Cardiac septum (tissue), 1 donor: ENCODE data around the gene EYS. TPM values are rescaled to one million over a fixed set of nuclear protein-coding genes. Genes with fewer than 3 reads are reported as not detected.
"Not testable (repeated sequence)": the region's sequence is repeated elsewhere in the genome, so short reads cannot be mapped to it uniquely, and the experiment has no call there.

ENCODE experiments used
- DNase-seq: peaks from one replicate; pipeline ENCODE4 v3.0.0-alpha.2; 2020; ENCODE audit warnings: low spot score
- intact Hi-C: fragments of 100-400 bp; cut with DNase I; formaldehyde crosslinking; loops from one replicate; pipeline ENCODE4 v1.14.0; 2022
- total RNA-seq: library from RNA; stranded (reverse); fragmentation: NEBNext Ultra II Directional; extraction: Animal tissue kit (Norgen Biotek cat#: 25700); gene quantifications from one replicate; pipeline ENCODE4 v1.2.1, GENCODE V29; 2021
- donor health status: DM: no; HTN: no; CAD: no.

EYS gene
- total RNA-seq, 1 donor from 2014 or later = 0.24 TPM

GRCh38 chr6:63739094-63739687 lies 1967.8 kb downstream of the EYS start:
- intact Hi-C loops = no loop called here
- no peak for DNase-seq

DNA sequence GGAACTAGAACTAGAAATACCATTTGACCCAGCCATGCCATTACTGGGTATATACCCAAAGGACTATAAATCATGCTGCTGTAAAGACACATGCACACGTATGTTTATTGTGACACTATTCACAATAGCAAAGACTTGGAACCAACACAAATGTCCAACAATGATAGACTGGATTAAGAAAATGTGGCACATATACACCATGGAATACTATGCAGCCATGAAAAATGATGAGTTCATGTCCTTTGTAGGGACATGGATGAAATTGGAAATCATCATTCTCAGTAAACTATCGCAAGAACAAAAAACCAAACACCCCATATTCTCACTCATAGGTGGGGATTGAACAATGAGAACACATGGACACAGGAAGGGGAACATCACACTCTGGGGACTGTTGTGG lies 1968.8 kb downstream of the EYS start:
- intact Hi-C loops, DNase-seq: not testable (repeated sequence)

- intact Hi-C loops = no loop called here
Observed at GRCh38 chr6:63734923-63735322, 1972.1 kb downstream of the EYS start.

GRCh38 chr6:63732336-63732735 lies 1974.7 kb downstream of the EYS start:
- intact Hi-C loops = no loop called here
- DNase-seq = no peak

More at GRCh38 chr6:63734923-63735322, 1972.1 kb downstream of the EYS start:
- no peak for DNase-seq

DNA sequence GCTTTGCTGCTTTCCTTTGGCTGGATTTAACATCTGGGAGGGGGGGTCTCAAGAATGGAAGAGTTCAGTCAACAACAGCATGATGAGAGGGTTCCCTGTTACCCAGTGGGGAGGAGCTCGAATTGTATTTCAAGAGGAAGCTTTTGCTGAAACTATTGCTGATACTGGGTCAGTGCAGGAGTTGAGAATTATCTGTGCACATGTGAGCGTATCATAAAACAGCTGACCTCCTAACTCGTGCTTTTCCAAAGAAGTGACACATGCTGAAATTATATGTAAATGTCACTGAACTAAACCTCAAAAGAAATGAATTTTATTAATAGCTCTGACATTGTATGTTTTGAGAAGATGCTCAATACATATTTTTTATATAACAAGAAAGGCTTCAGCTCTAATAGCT lies 1975.1 kb downstream of the EYS start:
- no peak for DNase-seq
- intact Hi-C loops = no loop called here

- DNase-seq = no peak
- intact Hi-C loops = no loop called here
Observed at GRCh38 chr6:63730311-63730710, 1976.7 kb downstream of the EYS start.

DNA sequence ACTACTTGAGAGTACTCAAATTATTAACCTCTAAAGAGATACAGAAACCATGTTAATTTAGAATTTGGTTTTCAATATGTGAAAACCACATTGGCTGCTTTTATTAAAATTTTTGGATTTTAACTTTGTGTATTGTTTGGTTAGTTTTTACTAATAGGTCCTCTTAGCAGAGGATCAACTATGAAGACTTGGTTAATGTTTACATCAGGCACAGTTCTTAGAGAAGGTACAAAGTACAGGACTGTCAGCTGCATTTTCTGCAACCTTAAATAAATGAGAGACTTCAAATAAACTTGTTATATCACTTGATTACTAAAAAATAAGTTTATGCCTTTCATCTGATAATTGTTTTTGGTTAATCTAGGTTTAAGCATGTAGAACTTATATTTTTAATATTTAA lies 1982.3 kb downstream of the EYS start:
- no peak for DNase-seq
- intact Hi-C loops = no loop called here

DNA sequence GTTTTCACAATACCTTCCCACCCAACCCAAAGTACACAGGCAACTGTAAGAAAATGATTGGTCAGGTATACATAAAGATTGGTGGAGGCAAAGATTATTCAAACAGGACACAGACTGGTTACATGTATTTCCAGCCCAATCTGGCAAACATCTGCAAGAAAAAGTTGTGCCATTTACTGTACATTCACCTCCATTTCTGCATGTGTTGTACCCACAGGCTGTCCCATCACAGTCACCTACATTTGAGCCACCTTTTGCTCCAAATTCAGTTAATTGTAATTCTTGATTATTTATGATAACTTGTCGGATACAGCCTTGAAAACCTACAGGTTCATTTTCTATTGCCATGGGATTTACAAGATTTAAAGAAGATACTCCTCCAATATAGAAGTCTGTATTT lies 1985.8 kb downstream of the EYS start:
- no peak for DNase-seq
- intact Hi-C loops = no loop called here

DNA sequence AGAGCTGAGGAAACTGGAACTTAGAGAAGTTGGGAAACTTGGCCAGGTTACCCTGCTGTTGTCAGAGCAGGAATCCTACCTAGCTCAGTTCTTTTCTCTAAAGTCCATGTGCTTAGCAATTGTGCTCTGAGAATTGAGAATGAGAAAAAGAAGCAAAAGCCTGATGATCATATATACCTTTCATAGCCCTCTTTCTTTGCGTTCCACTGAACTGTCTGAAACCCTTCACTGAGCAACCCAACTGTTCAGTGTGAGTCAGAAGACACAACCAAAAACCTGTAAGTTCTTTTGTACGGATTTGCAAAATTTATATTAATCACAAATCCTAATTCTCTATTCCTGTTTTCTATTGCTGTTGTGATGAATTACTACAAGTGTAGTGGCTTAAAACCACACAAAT lies 1990.9 kb downstream of the EYS start:
- intact Hi-C loops = no loop called here
- no peak for DNase-seq

GRCh38 chr6:63714091-63714490 lies 1992.9 kb downstream of the EYS start:
- intact Hi-C loops = no loop called here

GRCh38 chr6:63713332-63713731 lies 1993.7 kb downstream of the EYS start:
- DNase-seq = no peak
- intact Hi-C loops = no loop called here

More at GRCh38 chr6:63714091-63714490, 1992.9 kb downstream of the EYS start:
- no peak for DNase-seq

GRCh38 chr6:63709148-63709547 lies 1997.9 kb downstream of the EYS start:
- intact Hi-C loops = no loop called here
- DNase-seq = no peak

- intact Hi-C loops = no loop called here
- no peak for DNase-seq
Observed at GRCh38 chr6:63708631-63709030, 1998.4 kb downstream of the EYS start.

DNA sequence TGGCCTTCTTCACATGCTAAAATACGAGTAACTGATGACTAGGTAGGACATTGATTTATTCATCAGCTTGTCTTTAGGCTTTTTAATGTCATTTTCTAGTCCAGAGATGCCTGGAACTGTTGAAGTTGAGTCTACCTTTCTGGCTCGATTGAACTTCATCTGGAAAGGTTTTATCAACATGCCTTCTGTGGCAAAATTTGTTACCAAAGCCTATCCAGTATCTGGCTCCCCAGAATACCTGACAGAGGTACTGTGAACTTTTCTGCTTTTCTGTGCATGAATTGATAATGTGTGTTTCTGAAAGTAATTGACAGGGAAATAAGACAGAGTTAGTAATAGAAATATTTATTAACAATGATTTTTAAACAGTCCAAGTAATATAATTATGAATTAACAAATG lies 2000.4 kb downstream of the EYS start:
- intact Hi-C loops = no loop called here
- DNase-seq = no peak

DNA sequence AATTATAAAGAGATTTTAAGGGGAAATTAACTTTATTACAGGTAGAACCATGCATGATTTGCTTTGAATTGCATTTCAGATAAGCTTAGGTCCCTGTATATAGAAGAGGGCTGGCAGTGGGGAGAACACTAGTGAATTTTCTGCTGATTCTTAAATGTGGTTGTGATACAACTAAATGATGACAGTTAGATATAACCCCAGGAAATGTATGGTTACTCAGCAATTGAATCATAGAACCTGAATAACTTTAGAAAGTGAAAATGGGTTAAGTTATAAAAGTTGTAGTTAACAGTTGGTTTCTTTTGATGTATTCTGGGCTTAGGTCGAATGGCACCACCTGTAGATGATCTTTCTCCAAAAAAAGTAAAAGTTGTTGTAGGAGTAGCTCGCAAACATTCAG lies 2001.3 kb downstream of the EYS start:
- DNase-seq = no peak
- intact Hi-C loops = no loop called here

DNA sequence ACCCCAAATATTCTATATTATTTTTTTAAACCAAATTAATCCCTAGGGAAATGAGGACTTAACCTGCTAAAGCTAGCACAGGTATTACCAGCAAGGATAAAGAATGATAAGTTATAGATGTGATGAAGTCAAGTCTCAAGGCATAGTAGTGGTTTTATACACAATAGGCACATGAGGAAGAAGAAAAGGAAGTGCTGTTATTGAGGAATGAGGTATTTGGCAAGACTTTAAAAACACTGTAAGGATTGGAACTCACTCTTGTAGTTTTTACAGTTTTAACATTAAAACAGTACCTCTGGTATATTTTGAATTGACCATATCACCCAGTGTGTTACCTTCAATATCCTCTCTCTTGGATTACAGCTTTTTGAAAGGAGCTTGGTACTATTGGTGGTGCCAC lies 2016.8 kb downstream of the EYS start:
- intact Hi-C loops = no loop called here

GRCh38 chr6:63689421-63689820 lies 2017.6 kb downstream of the EYS start:
- no peak for DNase-seq
- intact Hi-C loops = no loop called here

More for the DNA sequence above, 2016.8 kb downstream of the EYS start:
- no peak for DNase-seq

GRCh38 chr6:63685446-63686379 lies 2021.3 kb downstream of the EYS start:
- DNase-seq = no peak
- intact Hi-C loops = no loop called here

- no peak for DNase-seq
- intact Hi-C loops = no loop called here
Observed at GRCh38 chr6:63683071-63683603, 2023.9 kb downstream of the EYS start.

- DNase-seq = no peak
- intact Hi-C loops = no loop called here
Observed at GRCh38 chr6:63677282-63677681, 2029.7 kb downstream of the EYS start.
